GM12878 (cell line): ENCODE results near the gene LIMS2. TPM values are rescaled to one million over a fixed set of nuclear protein-coding genes. Genes with fewer than 3 reads are reported as not detected.

Experiments
- ATAC-seq: fragments of 200-7000 bp; cut with Tn5 transposase; 3 replicates; pipeline ENCODE4 v1.9.1; 2020; ENCODE audit warnings: mild to moderate bottlenecking, moderate library complexity
- BruUV-seq: library from RNA; stranded (reverse); fragments of 400-500 nt; replicated peaks from 2 replicates; lab custom pipeline; 2021; lab: Mats Ljungman, UMichigan
- CTCF ChIA-PET: fragments of 300-600 bp; sonication (Branson Sonifier 250); formaldehyde crosslinking; extraction: SDS; loops from one replicate; lab custom pipeline; 2021; ENCODE audit warnings: inconsistent platforms; lab: Yijun Ruan, JAX
- POLR2A ChIA-PET: fragments of 350-600 bp; formaldehyde crosslinking; extraction: SDS; loops from one replicate; lab custom pipeline; 2021; ENCODE audit warnings: inconsistent platforms; lab: Charles Lee
- RAD21 ChIA-PET: fragments of 300-600 bp; sonication (Branson Sonifier 250); formaldehyde crosslinking; loops from one replicate; lab custom pipeline; 2023; ENCODE audit warnings: antibody characterized with exemption; ENCODE audit not compliant: unreplicated experiment; lab: Charles Lee
- SMC1A ChIA-PET: fragments of 300-600 bp; sonication (Branson Sonifier 250); formaldehyde crosslinking; loops from one replicate; lab custom pipeline; 2023; ENCODE audit not compliant: unreplicated experiment, uncharacterized antibody; lab: Charles Lee
- DNase-seq: peaks from one replicate; pipeline ENCODE4 v3.0.0-alpha.2; 2011; ENCODE audit warnings: low read depth, low spot score
- FAIRE-seq: peaks from 3 replicates; lab custom pipeline; 2011; peaks lifted over from hg19 to GRCh38; lab: Jason Lieb, UNC
- H2AFZ ChIP-seq: 2 replicates; pipeline ENCODE4 v1.6.0; 2011; ENCODE audit warnings: low read depth, low read length, control low read depth; ENCODE audit not compliant: control insufficient read depth
- H3K27ac ChIP-seq: 2 replicates; pipeline ENCODE4 v1.5.1; 2011; ENCODE audit warnings: control low read depth; ENCODE audit not compliant: control insufficient read depth, insufficient read depth
- H3K27me3 ChIP-seq, 2 experiments: replicated peaks in 1 of 2; 2 replicates each; pipeline versions ENCODE4 v1.6.0 to v1.6.1; 2011; ENCODE audit warnings: low read length in 1 of 2; ENCODE audit not compliant: control insufficient read depth in 2 of 2, insufficient read depth in 2 of 2
- H3K36me3 ChIP-seq, 2 experiments: 2 replicates each; pipeline ENCODE4 v1.5.1; 2011; ENCODE audit warnings: low read length in 1 of 2; ENCODE audit not compliant: control insufficient read depth in 2 of 2, insufficient read depth in 2 of 2
- H3K4me1 ChIP-seq: 2 replicates; pipeline ENCODE4 v1.6.1; 2011; ENCODE audit warnings: mild to moderate bottlenecking, low read length, moderate library complexity, mixed read lengths; ENCODE audit not compliant: control insufficient read depth, insufficient read depth
- H3K4me2 ChIP-seq: 2 replicates; pipeline ENCODE4 v1.6.0; 2011; ENCODE audit warnings: control low read depth; ENCODE audit not compliant: control insufficient read depth, insufficient read depth
- H3K4me3 ChIP-seq: fragments of 200-600 bp; sonication (generic); 2 replicates; pipeline ENCODE4 v1.5.1; 2016
- H3K79me2 ChIP-seq: 2 replicates; pipeline ENCODE4 v1.6.0; 2011; ENCODE audit warnings: low read length; ENCODE audit not compliant: control insufficient read depth, insufficient read depth
- H3K9ac ChIP-seq: 2 replicates; pipeline ENCODE4 v1.8.0; 2011; ENCODE audit warnings: low read length, control low read depth, mixed read lengths; ENCODE audit not compliant: control insufficient read depth, insufficient read depth
- H3K9me3 ChIP-seq: replicated peaks from 3 replicates; pipeline ENCODE4 v1.5.1; 2011; ENCODE audit warnings: mild to moderate bottlenecking, low read length; ENCODE audit not compliant: control insufficient read depth, insufficient read depth
- H4K20me1 ChIP-seq: 2 replicates; pipeline ENCODE4 v1.6.0; 2011; ENCODE audit not compliant: control insufficient read depth, insufficient read depth
- EP300 ChIP-seq, 2 experiments: fragments of 150-350 bp in 1 of 2; IDR thresholded peaks; 2 replicates each; pipeline ENCODE4 v1.6.1; 2011 to 2012; ENCODE audit warnings: low read depth in 2 of 2, low read length in 2 of 2, borderline replicate concordance in 1 of 2, improper control_type of control experiment in 1 of 2, inconsistent platforms in 1 of 2; ENCODE audit not compliant: control insufficient read depth in 1 of 2
- NR2C2 ChIP-seq: IDR thresholded peaks from 2 replicates; pipeline ENCODE4 v1.6.1; 2011; ENCODE audit warnings: borderline replicate concordance, low read depth; ENCODE audit not compliant: control insufficient read depth, insufficient read length
- RCOR1 ChIP-seq: conservative IDR thresholded peaks from 2 replicates; pipeline ENCODE4 v1.6.1; 2012; ENCODE audit warnings: low read depth, low read length, improper control_type of control experiment
- SUZ12 ChIP-seq: fragments of 200-600 bp; sonication (generic); IDR thresholded peaks from one replicate; pipeline ENCODE4 v1.6.1; 2018; ENCODE audit warnings: antibody characterized with exemption, mild to moderate bottlenecking; ENCODE audit not compliant: unreplicated experiment
- WGBS: methylation state at CpG from one replicate; pipeline ENCODE4 v1.1.6; 2016; ENCODE audit warnings: low lambda C conversion rate; ENCODE audit not compliant: insufficient replicate concordance, insufficient coverage; ENCODE audit errors: missing lambda C conversion rate; 5-methylcytosine and 5-hydroxymethylcytosine counted together
- in situ Hi-C: fragments of 300-500 bp; cut with MboI; formaldehyde crosslinking; loops from 9 replicates; pipeline ENCODE4 v1.14.3; 2018; ENCODE audit warnings: mixed read lengths
- intact Hi-C: fragments of 100-400 bp; cut with micrococcal nuclease; formaldehyde crosslinking; loops from one replicate; pipeline ENCODE4 v1.14.2; 2022; ENCODE audit not compliant: unreplicated experiment
- polyA plus RNA-seq, 11 experiments: library from polyadenylated mRNA; depleted of rRNA in 4 of 11; unstranded in 6 of 11; stranded (reverse) in 5 of 11; fragments of >200 nt; fragmentation: Nextera tagmentation in 4 of 11; fragmentation: Illumina TruSeq in 1 of 11; extraction: Ambion mirVana in 4 of 11; extraction: Trizol in 1 of 11; gene quantifications; 1 replicate in 1 of 11; 2 replicates in 10 of 11; pipeline versions ENCODE4 v1.2.1 to v1.2.3, GENCODE V29; 2011 to 2016; ENCODE audit warnings: inconsistent platforms in 2 of 11, missing spikeins in 2 of 11, low read depth in 1 of 11
- total RNA-seq, 4 experiments: library from RNA; depleted of rRNA in 3 of 4; stranded (reverse); fragments of >200 nt in 3 of 4; fragmentation: Illumina TruSeq in 1 of 4; extraction: Trizol in 1 of 4; gene quantifications; 2 replicates each; pipeline versions ENCODE4 v1.2.1 to v1.2.3, GENCODE V29; 2013 to 2021

LIMS2 gene
- total and polyA plus RNA-seq, 10 of the 15 experiments (the other 5 are each of a cell fraction or from before 2014, with no cell fraction given): 0.06 to 0.81 (median 0.16) TPM; not detected in 2

GRCh38 chr2:127664895-127665225 is 10.5 kb downstream of the LIMS2 start:
- Histone ChIP-seq H3K79me2 (no peaks in the 10 kb centered on the region), H3K9me3 (no peaks in the 10 kb centered on the region), H3K36me3 (no peaks in the 10 kb centered on the region), H3K9ac (no peak overlapping the region), H3K27ac (no peak overlapping the region), H3K4me1 (no peaks in the 10 kb centered on the region), H3K4me2 (no peak overlapping the region), H3K27me3 (peaks cover 7 to 8% of the 10 kb centered on the region in 2 experiments), H3K4me3 (no peak overlapping the region)
- ChIA-PET RAD21 (no interaction called here), SMC1A (no interaction called here), CTCF (interaction anchor here (1.7 kb wide), 1 partner anchor 13 kb away, joined by 4 read pairs; no protein-coding TSS in a partner anchor), POLR2A (no interaction called here)
- WGBS: 71% methylated on average over 6 of the region's 6 CpGs
- BruUV-seq: no TSS peak
- in situ Hi-C loops: no loop called here
- DNase-seq (no peak), FAIRE-seq (no peak), ATAC-seq (no peak)
- intact Hi-C loops: no loop called here
- TF ChIP-seq RCOR1 (no peak), EP300 (IDR thresholded peaks at IDR 0.05; ENCODE audit: borderline replicate concordance in 1 of 2, control insufficient read depth in 1 of 2, low read depth in 2 of 2, low read length in 2 of 2) (no peak)
- TF ChIP-seq, all 136 proteins: peak for 0
- Histone ChIP-seq H4K20me1 (no peaks in the 10 kb centered on the region), H2AFZ (no peak overlapping the region)

GRCh38 chr2:127664065-127664894 is 11.1 kb downstream of the LIMS2 start:
- Histone ChIP-seq H3K79me2 (no peaks in the 10 kb centered on the region), H3K27me3 (peaks cover 7 to 8% of the 10 kb centered on the region in 2 experiments), H4K20me1 (no peaks in the 10 kb centered on the region), H3K9ac (no peak overlapping the region), H3K36me3 (no peaks in the 10 kb centered on the region), H2AFZ (no peak overlapping the region), H3K4me3 (no peak overlapping the region), H3K27ac (no peak overlapping the region), H3K9me3 (no peaks in the 10 kb centered on the region), H3K4me1 (no peaks in the 10 kb centered on the region), H3K4me2 (no peak overlapping the region)
- TF ChIP-seq NR2C2 (no peak), SUZ12 (peak; percentile 73)
- in situ Hi-C loops: no loop called here
- RAD21 ChIA-PET: no interaction called here
- intact Hi-C loops: no loop called here
- CTCF ChIA-PET: interaction anchor here (1.7 kb wide), 1 partner anchor 12 kb away, joined by 4 read pairs; no protein-coding TSS in a partner anchor
- FAIRE-seq (no peak), ATAC-seq (no peak), DNase-seq (no peak)
- no TSS peak for BruUV-seq
- 25% methylated on average over 67 of the region's 69 CpGs for WGBS
- SMC1A ChIA-PET: no interaction called here
- POLR2A ChIA-PET: no interaction called here
